Glutamatergic neuron (in vitro differentiated cells): ENCODE measurements around the gene RAET1E. TPM values are rescaled to one million over a fixed set of nuclear protein-coding genes. Genes with fewer than 3 reads are reported as not detected.
"Not testable (repeated sequence)": the region's sequence is repeated elsewhere in the genome, so short reads cannot be mapped to it uniquely, and the experiment has no call there.

Experiments
- DNase-seq: peaks from one replicate; pipeline ENCODE4 v3.0.0; 2022
- H3K27ac Mint-ChIP-seq: one replicate; pipeline ENCODE4 v1.8.0; 2020; ENCODE audit warnings: mild to moderate bottlenecking, mixed read lengths, inconsistent platforms; ENCODE audit not compliant: unreplicated experiment
- H3K27me3 Mint-ChIP-seq: one replicate; pipeline ENCODE4 v1.8.0; 2020; ENCODE audit warnings: mild to moderate bottlenecking, moderate library complexity, mixed read lengths, inconsistent platforms; ENCODE audit not compliant: unreplicated experiment
- H3K36me3 Mint-ChIP-seq: one replicate; pipeline ENCODE4 v1.8.0; 2020; ENCODE audit warnings: mild to moderate bottlenecking, mixed read lengths, inconsistent platforms; ENCODE audit not compliant: unreplicated experiment
- H3K4me1 Mint-ChIP-seq: one replicate; pipeline ENCODE4 v1.8.0; 2020; ENCODE audit warnings: mild to moderate bottlenecking, low read depth, mixed read lengths, inconsistent platforms; ENCODE audit not compliant: unreplicated experiment
- H3K4me3 Mint-ChIP-seq: one replicate; pipeline ENCODE4 v1.8.0; 2020; ENCODE audit warnings: mild to moderate bottlenecking, mixed read lengths, inconsistent platforms; ENCODE audit not compliant: unreplicated experiment
- H3K9me3 Mint-ChIP-seq: one replicate; pipeline ENCODE4 v1.8.0; 2020; ENCODE audit warnings: mild to moderate bottlenecking, moderate library complexity, mixed read lengths, inconsistent platforms; ENCODE audit not compliant: unreplicated experiment
- CTCF ChIP-seq: fragments of 200-600 bp; sonication (generic); IDR thresholded peaks from one replicate; pipeline ENCODE4 v1.5.0; 2021; ENCODE audit not compliant: partially characterized antibody, unreplicated experiment
- total RNA-seq: library from RNA; stranded (reverse); fragmentation: NEBNext Ultra II Directional; extraction: Animal tissue kit (Norgen Biotek cat#: 25700); gene quantifications from one replicate; pipeline ENCODE4 v1.2.1, GENCODE V29; 2021; ENCODE audit not compliant: unreplicated experiment

Gene RAET1E
- total RNA-seq, 1 donor from 2014 or later, result not detected

DNA sequence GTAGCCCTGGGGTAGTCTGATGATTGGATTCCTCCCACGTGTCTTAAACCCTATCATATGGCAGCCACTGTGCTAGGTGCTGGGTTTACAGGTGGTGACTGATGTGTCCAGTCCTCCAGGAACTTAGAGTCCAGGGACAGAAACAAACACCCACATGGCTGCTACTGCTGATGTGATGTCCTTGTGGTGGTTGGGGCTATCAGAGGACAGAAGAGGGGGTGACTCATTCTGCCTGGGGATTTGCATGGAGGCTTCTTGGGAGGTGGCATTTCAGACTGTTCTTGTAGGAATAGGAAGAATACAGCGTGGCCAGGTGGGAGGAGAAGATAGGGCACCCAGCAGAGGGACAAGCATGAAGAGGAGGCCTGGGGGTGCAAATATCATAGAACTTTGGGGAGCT, 15.2 kb upstream of the RAET1E start:
- H3K36me3 Mint-ChIP-seq, result peaks cover 2% of the 10 kb centered on the region
- no peak overlapping the region for H3K4me3 Mint-ChIP-seq

DNA sequence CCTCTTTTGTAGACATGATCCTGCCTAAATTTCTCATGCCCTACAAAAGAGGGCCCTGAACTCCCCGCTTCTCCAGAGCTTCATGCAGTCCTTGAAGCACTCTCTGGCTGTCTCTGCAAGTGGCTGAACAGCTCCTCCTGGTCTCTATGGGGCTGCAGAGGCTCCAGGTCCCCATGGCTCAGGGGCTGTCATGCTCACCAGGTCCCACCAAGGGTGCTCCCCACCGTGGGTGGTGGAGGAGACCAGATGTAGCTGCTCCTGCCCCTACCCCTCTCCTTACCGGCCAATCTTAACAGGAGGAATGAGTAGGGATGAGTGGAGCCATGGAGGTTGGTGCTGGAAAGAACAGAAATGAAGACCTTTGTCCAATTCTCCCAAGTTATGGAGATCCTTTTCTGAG, 14.8 kb upstream of the RAET1E start:
- H3K36me3 Mint-ChIP-seq, DNase-seq, H3K27ac Mint-ChIP-seq, H3K4me3 Mint-ChIP-seq, H3K27me3 Mint-ChIP-seq, H3K4me1 Mint-ChIP-seq: not testable (repeated sequence)
- peaks cover 14% of the 10 kb centered on the region for H3K9me3 Mint-ChIP-seq

More for the DNA sequence above, 15.2 kb upstream of the RAET1E start:
- Mint-ChIP-seq H3K9me3 (peaks cover 12% of the 10 kb centered on the region), H3K27ac (no peak overlapping the region), H3K27me3 (peaks cover 2% of the 10 kb centered on the region), H3K4me1 (no peaks in the 10 kb centered on the region)
- TF ChIP-seq CTCF, result no peak
- no peak for DNase-seq

- Mint-ChIP-seq H3K36me3 (peaks cover 11% of the 10 kb centered on the region), H3K27ac (no peak overlapping the region), H3K4me1 (no peaks in the 10 kb centered on the region), H3K4me3 (no peak overlapping the region), H3K9me3 (peaks cover 14% of the 10 kb centered on the region), H3K27me3 (peaks cover 2% of the 10 kb centered on the region)
- no peak for TF ChIP-seq CTCF
- no peak for DNase-seq
Measured at GRCh38 chr6:149910721-149911151, 12.8 kb upstream of the RAET1E start.

DNA sequence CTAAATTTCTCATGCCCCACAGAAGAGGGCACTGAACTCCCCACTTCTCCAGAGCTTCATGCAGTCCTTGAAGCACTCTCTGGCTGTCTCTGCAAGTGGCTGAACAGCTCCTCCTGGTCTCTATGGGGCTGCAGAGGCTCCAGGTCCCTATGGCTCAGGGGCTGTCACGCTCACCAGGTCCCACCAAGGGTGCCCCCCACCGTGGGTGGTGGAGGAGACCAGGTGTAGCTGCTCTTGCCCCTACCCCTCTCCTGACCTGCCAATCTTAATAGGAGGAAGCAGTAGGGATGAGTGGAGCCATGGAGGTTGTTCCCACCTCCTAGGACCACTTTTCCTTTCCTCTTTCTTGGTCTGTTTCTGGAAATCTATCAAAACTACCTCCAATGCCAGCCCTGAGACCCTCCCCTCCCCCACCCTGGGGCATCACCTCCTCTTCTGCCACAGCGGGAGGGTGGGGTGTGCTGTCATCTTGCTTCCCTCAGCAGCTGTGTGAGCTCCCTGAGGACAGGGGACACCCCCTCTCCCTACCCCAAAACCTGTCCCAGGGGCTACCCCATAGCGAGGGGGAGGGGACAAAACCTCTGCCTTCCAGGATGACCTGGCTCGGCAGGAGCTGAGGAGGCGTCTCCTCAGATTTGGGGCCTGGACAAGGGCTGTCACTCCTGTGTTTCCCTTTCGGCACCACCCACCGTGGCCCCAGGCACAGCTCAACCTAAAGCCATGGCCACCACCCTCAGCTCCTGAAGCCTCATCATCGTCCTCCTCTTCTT, 12.0 kb upstream of the RAET1E start:
- no peak overlapping the region for H3K27ac Mint-ChIP-seq
- no peak for TF ChIP-seq CTCF
- H3K4me3 Mint-ChIP-seq, result no peak overlapping the region
- H3K36me3 Mint-ChIP-seq, result peaks cover 11% of the 10 kb centered on the region
- H3K27me3 Mint-ChIP-seq, result peaks cover 3% of the 10 kb centered on the region
- DNase-seq, result no peak
- H3K4me1 Mint-ChIP-seq, result no peaks in the 10 kb centered on the region
- H3K9me3 Mint-ChIP-seq, result peaks cover 13% of the 10 kb centered on the region

DNA sequence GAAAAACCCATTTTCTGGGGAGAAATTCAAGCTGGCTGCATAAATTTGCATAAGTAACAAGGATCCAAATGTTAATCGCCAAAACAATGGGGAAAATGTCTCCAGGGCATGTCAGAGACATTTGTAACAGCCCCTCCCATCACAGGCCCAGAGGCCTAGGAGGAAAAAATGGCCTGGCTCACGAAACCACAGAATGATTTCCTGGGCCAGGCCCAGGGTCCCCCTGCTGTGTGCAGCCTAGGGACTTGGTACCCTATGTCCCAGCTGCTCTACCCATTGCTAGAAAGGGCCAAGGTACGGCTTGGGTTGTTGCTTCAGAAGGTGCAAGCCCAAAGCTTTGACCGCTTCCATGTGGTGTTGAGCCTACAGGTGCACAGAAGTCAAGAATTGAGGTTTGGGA, 10.6 kb upstream of the RAET1E start:
- Mint-ChIP-seq H3K36me3 (peaks cover 11% of the 10 kb centered on the region), H3K9me3 (peaks cover 13% of the 10 kb centered on the region)
- not testable (repeated sequence) for H3K27me3 Mint-ChIP-seq, H3K4me3 Mint-ChIP-seq, H3K4me1 Mint-ChIP-seq, DNase-seq, H3K27ac Mint-ChIP-seq

DNA sequence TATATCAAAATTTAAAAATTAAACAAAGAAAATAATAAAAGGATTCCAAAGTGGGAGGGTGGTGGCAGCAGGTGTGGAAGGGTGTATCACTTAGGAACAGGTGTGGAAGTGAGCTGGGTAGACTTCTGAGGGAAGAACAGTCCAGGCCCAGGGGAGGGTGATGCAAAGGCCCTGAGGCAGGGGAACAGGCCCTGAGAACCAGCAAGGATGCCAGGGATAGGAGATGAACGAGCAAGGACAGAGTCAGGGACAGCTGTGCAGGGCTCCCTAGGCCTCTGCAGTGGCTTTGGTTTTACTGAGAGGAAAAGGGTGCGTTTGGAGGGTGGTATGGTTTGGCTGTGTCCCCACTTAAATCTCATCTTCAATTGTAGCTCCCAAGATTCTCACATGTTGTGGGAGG, 9.4 kb upstream of the RAET1E start:
- Mint-ChIP-seq H3K27me3 (peaks cover 7% of the 10 kb centered on the region), H3K4me3 (no peak overlapping the region), H3K27ac (no peak overlapping the region), H3K36me3 (peaks cover 11% of the 10 kb centered on the region), H3K4me1 (no peaks in the 10 kb centered on the region), H3K9me3 (peaks cover 13% of the 10 kb centered on the region)
- no peak for DNase-seq
- no peak for TF ChIP-seq CTCF
